Stimulated activated CD8-positive, alpha-beta memory T cell treated with anti-CD3 and anti-CD28 coated beads, Interleukin-2, amount 100 ng/mL, for 1 hour (primary cell): ENCODE measurements around the gene ANO6.
"Not testable (repeated sequence)": the region's sequence is repeated elsewhere in the genome, so short reads cannot be mapped to it uniquely, and the experiment has no call there.

Source experiments
- DNase-seq, 2 donors: peaks; one replicate each; pipeline ENCODE4 v3.0.0-alpha.2; 2020; ENCODE audit warnings: low read depth in 2 of 2

ANO6 gene

DNA sequence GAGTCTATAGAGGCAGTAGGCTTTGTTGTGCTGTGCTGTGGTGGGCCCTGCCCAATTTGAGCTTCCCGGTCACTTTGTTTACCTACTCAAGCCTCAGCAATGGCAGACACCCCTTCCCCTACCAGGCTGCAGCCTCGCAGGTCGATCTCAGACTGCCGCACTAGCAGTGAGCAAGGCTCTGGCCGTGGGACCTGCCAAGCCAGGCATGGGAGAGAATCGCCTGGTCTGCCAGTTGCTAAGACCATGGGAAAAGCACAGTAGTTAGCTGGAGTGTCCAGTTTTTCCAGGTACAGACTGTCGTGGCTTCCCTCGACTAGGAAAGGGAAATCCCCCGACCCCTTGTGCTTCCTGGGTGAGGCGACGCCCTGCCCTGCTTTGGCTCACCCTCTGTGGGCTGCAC, 26.3 kb downstream of the ANO6 start:
- DNase-seq: no peak

DNA sequence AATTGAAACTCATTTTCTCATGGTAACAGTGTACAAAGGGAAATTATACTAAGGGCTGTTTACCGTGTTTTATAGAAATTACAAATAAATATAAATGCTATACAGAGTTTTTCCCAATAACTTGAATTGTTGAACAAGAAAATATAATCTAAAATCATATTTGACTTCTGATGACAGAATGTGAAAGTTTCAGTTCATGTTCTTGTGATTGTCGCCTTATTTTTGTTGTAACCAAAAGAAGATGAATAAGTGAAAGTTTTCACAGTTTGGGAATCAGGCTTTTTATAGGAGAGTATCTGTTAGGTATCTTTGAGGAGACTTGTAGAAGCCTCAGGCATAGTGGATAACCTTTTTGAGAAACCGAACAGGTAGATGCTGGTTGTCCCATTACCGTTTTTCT, 28.1 kb downstream of the ANO6 start:
- no peak for DNase-seq

DNA sequence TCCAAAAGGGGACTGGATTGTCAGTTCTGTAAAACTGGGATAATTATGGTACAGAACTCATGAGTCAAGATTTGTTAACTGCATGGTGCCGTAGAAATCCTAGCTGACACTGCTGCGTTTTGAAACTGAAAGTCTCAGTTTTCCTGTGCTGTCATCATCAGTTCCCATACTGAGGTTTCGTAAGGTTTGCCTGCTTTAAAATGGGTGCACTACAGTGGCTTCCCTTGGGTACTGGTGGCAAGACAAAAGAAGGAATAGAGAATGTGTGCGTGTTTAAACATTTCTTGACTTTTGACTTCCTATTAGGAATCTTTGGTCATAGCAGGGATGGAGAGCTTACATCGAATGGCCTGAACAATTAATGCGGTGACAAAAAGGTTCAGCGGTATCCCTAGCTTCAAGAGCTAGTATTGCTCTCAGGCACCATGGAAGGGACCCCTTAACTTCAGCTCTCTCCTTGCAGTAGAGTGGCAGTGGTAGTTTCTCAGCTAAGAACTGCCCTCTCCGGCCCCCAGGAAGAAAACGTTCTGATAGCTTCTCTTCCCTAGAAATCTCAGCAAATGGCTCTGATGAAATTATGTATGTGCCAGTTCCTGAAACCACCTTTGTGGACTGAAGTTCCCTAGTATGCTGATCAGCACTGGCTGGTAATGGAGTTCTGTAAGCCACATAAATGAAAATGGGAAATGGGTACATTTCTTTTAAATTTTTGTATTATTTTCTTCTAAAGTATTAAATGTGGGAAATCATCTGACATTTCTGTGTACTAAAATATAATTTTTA, 28.9 kb downstream of the ANO6 start:
- no peak for DNase-seq

DNA sequence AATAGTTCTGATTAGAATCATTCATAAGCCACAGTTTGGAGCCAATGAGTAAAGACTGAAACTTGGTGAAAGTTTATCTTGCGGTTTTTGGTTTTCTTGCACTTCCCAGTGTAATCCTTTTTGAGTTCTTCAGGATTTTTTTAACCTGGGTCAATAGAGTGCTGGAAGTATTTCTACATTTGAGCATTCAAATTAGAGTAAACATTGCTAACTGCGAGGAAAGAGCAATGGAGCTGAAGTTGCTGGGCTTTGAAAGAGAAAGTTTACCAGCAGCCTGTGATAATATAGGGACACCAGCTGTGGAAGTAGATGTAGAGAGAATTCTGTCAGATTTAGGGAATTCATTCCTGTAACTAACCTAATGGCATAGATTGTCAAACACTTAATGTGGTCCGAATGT, 30.3 kb downstream of the ANO6 start:
- no peak for DNase-seq

DNA sequence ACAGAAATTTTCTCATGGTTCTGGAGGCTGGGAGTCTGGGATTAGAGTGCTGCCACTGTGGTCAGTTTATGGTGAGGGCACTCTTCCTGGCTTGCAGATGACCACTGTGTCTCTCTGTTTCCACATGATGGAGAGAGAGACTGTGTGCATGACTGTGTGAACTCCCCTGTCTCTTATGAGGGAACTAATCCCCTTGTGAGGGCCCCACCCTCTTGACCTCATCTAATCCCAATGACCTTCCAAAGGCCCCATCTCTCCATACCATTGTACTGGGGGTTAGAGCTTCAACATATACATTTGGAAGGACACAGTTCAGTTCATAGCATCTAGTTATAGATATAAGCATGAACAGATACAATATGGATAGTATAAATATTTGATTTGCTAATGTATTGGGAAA, 31.7 kb downstream of the ANO6 start:
- no peak for DNase-seq

DNA sequence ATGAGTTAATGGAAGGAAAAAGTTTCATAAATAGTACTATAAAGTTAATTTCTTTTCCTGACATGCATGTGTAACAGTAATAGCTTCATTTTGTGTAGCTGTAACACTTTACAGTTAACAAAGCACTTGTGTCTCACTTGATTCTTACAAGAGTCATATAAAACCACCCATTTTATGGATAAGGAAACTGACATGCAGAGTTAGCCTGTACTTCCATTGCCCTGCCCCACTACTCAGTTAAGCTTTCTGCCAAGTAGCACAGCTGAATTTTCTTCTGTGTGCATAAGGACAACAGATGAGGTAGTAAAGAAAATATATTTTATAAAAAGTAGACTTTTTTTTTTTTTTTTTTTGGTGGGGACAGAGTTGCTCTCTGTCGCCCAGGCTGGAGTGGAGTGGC, 32.2 kb downstream of the ANO6 start:
- no peak for DNase-seq

- DNase-seq: no peak
These were observed 38.4 kb downstream of the ANO6 start for GRCh38 chr12:45254254-45254653.

- DNase-seq: no peak
These were observed 40.8 kb downstream of the ANO6 start for GRCh38 chr12:45256721-45257120.

DNA sequence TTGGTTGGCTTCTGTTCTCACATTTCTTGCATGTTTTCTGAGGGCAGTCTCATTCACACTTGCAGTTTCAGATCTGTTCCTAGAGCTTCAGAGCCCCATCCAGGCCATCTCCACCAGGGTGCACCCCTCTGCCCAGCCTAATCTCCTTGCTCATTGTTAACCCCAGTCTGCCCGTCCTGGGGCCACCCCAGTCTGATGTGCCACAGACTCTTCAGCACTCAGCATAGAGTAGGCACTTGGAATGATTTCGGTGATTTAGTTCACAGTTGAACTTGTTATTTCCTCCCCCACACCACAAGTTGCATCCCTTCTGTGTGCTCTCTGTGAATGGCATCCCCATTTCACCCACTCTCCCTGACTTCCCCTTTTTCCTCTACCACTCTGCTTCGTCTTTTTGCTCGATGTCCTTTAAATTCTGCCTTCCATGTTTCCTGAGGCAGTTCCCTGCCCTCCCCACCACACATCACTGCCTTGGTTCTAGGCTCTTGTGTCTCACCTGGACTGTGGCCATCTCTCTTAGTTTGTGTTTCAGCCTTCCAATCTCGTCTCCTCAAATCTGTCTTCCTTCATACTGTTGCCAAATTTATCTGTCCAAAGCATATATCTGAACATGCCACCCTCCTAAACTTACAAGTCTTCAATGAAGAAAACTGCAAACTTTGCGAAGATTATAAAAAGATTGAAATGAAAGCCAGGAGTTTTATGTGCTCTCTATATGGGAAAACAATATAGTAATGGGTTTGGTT, 41.5 kb downstream of the ANO6 start:
- no peak for DNase-seq

- DNase-seq: no peak
These were observed 43.8 kb downstream of the ANO6 start for GRCh38 chr12:45259675-45260074.

DNA sequence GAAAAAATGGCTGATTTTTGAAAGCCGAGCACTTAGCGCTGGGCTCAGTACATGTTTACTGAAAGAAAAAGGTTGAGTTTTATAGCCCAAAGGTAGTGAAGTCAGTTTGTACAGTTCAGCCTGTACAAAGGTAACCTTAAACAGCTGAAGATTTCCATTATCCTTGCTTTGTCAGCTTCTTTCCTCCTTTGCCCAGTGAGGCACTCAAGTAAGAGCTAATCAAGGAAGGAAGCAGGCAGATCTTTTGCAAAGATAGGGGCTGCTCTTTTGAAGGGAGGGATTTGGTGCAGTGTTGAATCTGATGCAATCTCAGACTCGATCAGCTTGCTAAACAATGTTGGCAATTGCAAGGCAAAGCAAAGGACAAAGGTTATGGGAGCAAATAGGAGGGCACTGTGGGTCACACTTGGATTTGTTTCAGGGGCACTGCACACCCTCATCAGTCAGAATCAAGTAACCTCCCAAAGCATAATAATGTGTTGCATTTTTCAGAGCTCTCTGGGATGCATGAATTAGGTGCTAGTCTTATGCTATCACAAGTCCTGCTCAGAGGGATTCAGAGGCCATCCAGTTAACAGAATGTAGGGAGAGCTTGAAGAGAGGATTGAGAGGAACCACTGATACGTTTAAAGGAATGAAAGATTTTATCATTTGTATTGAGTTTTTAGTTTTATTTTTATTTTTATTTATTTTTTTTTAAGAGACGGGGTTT, 44.4 kb downstream of the ANO6 start:
- no peak for DNase-seq

GRCh38 chr12:45260854-45261253, 45.0 kb downstream of the ANO6 start:
- no peak for DNase-seq

DNA sequence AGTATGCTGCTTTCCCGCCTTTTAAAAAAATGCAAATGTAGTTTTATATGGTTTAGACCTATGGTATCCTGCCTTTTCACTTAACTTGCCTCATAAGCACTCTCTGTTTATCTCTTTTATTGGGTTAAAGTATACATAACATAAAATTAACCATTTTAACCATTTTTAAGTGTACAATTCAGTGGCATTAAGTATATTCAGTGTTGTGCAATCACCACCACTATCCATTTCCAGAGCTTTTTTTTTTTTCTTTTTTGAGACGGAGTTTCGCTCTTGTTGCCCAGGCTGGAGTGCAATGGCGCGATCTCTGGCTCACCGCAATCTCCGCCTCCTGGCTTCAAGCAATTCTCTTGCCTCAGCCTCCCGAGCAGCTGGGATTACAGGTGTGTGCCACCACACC, 46.3 kb downstream of the ANO6 start:
- not testable (repeated sequence) for DNase-seq

DNA sequence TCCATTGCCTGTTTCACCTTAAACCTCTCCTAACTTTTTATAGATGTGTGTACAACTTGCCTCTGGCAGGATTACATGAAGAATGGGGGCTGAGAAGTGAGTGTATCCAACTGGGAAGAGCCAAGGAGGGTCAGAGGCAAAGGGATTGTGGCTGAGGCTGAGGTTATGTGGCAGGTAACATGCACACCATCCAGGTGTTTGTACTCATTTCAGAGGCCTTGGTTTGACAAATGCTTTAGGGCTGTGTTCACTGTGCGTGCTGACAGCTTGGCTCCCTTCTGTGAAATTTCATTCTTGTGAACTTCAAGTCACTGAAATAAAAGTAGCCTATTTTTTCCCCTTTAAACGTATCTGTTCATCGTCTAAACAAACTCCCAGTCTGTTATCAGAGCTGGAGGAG, 47.7 kb downstream of the ANO6 start:
- no peak for DNase-seq

DNA sequence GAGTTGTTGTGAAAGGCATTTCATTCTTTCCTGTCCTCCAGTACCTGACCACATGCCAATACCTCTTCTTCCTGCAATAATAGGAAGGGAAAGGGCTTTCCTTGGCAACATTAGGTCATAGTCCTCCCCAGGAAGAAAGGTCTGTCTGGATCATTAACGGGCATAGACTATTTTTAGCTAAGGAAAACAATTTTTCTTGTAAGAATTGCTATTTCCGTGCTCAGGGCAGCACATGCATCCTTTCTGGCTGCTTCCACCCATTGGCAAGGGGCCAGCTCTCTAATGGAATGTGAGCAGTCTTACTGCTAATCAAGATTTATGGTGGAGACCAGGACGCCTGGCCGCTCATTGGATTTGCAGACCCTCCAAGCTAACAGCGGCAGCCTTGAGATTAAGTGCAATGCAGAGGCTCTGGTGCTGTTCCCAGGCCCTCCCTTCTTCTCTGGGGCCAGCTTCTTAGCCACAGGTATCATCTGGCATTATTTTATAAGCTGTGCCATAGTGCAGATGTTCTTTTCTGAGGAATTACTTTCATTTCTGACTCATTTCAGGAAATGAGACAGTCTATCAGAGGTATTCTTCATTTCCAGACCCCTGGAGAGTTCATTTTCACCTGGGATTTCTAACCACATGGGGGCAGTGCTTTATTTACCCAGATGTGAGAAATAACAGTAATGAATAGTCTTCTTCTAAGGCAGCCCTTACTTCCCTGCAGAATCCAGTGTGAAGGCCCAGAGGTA, 52.9 kb downstream of the ANO6 start:
- DNase-seq: no peak

DNA sequence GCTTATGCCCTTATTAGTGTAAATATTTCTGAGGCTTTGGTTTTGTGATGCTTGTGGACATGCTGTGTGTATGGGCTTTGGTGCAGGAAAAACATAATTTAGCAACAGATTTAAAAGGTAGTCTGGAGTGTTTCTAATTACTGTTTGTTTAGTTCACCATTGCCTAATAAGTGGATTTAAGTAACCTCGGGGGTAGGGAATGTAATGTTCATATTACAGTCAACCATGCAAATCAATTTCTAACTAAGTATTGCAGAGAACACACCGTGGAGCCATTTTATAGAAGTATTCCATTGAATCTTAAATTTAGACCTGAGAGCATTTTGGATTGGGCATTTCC, 53.5 kb downstream of the ANO6 start:
- no peak for DNase-seq

GRCh38 chr12:45270951-45271350, 55.1 kb downstream of the ANO6 start:
- DNase-seq: no peak

- no peak for DNase-seq
These were observed 57.9 kb downstream of the ANO6 start for GRCh38 chr12:45273717-45274271.

DNA sequence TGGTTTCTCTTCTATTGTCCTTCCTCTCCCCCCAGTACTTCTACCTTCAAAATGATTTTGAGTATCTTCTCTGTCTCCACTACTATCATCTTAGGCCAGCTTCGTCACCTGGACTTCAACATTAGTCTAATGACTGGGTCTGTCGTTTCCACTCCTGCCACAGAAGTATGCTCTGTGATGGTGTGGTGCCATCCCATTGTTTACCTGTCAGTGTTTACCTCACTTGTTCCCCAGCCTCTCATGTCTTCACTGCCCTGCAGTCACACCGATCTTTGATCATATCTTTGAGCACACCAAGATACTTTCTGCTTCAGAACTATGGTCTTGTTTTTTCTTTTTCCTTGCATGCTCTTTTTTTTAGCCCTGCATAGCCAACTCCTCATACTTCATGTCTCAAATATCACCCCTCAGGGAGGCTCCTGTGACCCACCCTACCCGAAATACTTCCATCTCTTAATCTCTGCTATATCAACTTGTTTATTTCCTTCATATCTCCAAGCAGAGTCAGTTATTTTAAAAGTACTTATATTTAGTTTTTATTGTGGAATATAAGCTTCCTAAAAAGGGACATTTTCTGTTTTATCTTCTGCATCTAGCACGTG, 60.4 kb downstream of the ANO6 start:
- DNase-seq: no peak

DNA sequence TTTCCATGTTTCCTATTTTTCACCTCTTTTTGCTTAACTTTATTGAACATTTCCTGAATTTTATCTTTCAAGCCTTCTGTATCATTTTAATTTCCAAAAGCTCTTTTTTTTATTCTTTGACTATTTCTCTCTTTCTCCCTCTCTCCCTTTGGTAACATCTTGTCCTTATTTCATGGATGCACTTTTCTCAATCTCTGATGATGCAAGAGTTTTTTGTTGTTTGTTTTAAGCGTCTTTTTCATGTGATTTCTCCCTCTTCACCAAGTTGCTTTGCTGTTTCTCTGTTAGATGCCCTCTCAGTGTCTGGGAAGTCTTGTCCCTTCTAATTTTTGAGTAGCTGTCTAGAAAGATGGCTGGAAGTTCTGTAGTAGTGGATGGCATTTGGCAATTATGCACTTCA, 62.6 kb downstream of the ANO6 start:
- DNase-seq: no peak
